SK-N-SH (cell line): ENCODE measurements around the gene FETUB.
"Not testable (repeated sequence)": the region's sequence is repeated elsewhere in the genome, so short reads cannot be mapped to it uniquely, and the experiment has no call there.

ENCODE experiments used
- CHD2 ChIP-seq: fragments of 150-350 bp; IDR thresholded peaks from 2 replicates; pipeline ENCODE4 v1.6.1; 2018; ENCODE audit warnings: low read length; ENCODE audit not compliant: partially characterized antibody
- EZH2phosphoT487 ChIP-seq: fragments of 200-600 bp; sonication (generic); IDR thresholded peaks from 2 replicates; pipeline ENCODE4 v1.6.1; 2017; ENCODE audit warnings: low read depth, mixed run types, mild to moderate bottlenecking, antibody characterized with exemption, moderate library complexity, borderline replicate concordance
- MXI1 ChIP-seq: IDR thresholded peaks from 2 replicates; pipeline ENCODE4 v1.6.1; 2012; ENCODE audit warnings: mild to moderate bottlenecking, low read depth, low read length, improper control_type of control experiment
- NRF1 ChIP-seq: IDR thresholded peaks from 2 replicates; pipeline ENCODE4 v1.6.1; 2012; ENCODE audit warnings: low read depth, mild to moderate bottlenecking, low read length
- PBX3 ChIP-seq: IDR thresholded peaks from 2 replicates; pipeline ENCODE4; 2012
- POLR2AphosphoS5 ChIP-seq: IDR thresholded peaks from 2 replicates; pipeline ENCODE4 v1.6.1; 2012; ENCODE audit warnings: low read depth, low read length
- RAD21 ChIP-seq: IDR thresholded peaks from 2 replicates; pipeline ENCODE4 v1.6.1; 2012; ENCODE audit warnings: mild to moderate bottlenecking, low read length
- REST ChIP-seq: IDR thresholded peaks from 2 replicates; pipeline ENCODE4 v1.6.1; 2012; ENCODE audit warnings: mild to moderate bottlenecking, low read depth, low read length, moderate library complexity
- SMC3 ChIP-seq: IDR thresholded peaks from 2 replicates; pipeline ENCODE4 v1.6.1; 2012; ENCODE audit warnings: low read depth, low read length, improper control_type of control experiment
- USF1 ChIP-seq: IDR thresholded peaks from 2 replicates; pipeline ENCODE4 v1.4.0; 2012; ENCODE audit warnings: low read depth, borderline replicate concordance
- TF ChIP-seq, protein P1 (sequence below): fragments of 200-600 bp; sonication (generic); IDR thresholded peaks from 2 replicates; pipeline ENCODE4 v1.6.1; 2017; ENCODE audit warnings: antibody characterized with exemption, mild to moderate bottlenecking, moderate library complexity
- TF ChIP-seq, protein P2 (sequence below): IDR thresholded peaks from 2 replicates; pipeline ENCODE4 v1.4.0; 2012; ENCODE audit warnings: low read depth, borderline replicate concordance

DNA sequence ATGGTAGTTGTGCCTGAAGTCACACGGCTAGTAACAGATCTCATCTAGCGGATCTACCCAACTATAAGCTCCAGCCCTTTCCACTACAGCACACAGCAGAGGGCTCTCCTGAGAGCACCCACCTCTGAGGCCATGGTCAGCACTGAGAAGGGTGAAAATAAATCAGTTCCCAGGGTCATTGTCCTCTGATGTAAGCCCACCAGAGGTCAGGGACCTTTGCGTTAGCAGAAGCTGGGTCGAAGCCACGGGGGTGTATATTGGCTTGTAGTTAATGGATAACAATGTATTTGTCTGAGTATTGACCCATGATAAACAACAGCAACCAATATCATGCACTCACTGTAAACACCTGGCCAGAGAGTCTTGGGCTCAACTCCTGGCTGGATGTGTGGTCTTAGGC, 6.0 kb upstream of the FETUB start:
- not testable (repeated sequence) for TF ChIP-seq POLR2AphosphoS5, MXI1, USF1, NRF1, RAD21, PBX3, CHD2, EZH2phosphoT487, REST, SMC3
- TF ChIP-seq, protein P1, sequence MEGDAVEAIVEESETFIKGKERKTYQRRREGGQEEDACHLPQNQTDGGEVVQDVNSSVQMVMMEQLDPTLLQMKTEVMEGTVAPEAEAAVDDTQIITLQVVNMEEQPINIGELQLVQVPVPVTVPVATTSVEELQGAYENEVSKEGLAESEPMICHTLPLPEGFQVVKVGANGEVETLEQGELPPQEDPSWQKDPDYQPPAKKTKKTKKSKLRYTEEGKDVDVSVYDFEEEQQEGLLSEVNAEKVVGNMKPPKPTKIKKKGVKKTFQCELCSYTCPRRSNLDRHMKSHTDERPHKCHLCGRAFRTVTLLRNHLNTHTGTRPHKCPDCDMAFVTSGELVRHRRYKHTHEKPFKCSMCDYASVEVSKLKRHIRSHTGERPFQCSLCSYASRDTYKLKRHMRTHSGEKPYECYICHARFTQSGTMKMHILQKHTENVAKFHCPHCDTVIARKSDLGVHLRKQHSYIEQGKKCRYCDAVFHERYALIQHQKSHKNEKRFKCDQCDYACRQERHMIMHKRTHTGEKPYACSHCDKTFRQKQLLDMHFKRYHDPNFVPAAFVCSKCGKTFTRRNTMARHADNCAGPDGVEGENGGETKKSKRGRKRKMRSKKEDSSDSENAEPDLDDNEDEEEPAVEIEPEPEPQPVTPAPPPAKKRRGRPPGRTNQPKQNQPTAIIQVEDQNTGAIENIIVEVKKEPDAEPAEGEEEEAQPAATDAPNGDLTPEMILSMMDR: not testable (repeated sequence)
- TF ChIP-seq, protein P2, sequence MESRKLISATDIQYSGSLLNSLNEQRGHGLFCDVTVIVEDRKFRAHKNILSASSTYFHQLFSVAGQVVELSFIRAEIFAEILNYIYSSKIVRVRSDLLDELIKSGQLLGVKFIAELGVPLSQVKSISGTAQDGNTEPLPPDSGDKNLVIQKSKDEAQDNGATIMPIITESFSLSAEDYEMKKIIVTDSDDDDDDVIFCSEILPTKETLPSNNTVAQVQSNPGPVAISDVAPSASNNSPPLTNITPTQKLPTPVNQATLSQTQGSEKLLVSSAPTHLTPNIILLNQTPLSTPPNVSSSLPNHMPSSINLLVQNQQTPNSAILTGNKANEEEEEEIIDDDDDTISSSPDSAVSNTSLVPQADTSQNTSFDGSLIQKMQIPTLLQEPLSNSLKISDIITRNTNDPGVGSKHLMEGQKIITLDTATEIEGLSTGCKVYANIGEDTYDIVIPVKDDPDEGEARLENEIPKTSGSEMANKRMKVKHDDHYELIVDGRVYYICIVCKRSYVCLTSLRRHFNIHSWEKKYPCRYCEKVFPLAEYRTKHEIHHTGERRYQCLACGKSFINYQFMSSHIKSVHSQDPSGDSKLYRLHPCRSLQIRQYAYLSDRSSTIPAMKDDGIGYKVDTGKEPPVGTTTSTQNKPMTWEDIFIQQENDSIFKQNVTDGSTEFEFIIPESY: not testable (repeated sequence)
